NCI-H774 (cell line): ENCODE results near the gene VSIG10L.

Experiments
- DNase-seq: peaks from one replicate; lab custom pipeline; 2025; lab: John Stamatoyannopoulos, UW

The VSIG10L gene

DNA sequence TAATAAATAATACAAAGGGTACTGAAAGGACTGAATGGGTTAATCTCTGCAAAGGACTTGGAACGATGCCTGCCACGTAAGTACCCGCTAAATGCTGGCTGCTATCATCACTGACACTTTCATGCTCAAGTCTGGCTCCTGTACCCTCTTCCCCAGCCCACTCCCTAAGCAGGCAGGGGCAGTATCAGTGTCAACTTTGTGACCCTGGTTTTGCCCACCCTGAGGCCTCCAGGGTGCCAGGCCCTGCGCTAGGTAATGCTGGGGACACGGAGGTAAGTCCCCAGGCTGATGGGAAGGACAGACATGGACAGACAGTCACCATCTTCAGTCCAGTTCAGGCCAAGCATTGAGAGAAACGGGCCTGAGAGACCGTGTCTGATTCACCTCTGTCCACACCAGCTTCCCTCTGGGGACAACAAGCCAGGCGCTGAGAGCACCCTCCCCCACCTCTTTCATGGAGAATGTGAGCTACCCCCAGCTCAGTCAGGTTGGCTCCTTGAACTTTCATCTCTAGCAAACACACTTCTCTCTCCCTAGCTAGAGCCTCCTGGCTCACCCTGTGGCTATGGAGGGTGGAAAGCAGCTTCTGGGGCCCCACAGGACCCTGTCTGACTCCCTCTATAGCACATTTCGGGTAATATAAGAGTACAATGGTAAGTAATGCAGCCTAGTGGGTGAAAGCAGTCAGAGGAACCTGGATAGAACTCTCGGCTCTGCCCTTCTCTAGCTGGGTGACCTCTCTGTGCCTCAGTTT, 23.4 kb upstream of the VSIG10L start:
- DNase-seq = no peak

- no peak for DNase-seq
Observed at GRCh38 chr19:51364200-51365106, 22.5 kb upstream of the VSIG10L start.

DNA sequence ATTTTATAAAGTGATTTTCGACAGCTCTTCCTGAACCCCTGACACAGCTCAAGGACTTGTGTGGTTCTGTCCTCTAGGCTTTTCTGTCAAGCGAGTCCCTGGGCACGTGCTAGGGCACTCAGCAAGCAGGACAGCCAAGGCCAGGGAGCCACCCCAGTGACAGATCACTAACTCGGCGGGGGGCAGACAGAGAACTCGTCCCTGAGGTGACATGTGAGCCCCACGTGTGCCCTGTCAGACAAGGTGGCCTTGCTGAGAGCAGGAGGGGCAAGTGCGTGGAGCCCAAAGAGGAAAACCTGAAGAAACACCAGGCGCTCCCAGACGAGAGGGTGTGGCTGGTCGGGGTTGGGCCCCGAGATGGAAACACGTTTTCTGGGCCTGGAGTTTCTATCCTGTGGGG, 19.3 kb upstream of the VSIG10L start:
- DNase-seq = no peak

DNA sequence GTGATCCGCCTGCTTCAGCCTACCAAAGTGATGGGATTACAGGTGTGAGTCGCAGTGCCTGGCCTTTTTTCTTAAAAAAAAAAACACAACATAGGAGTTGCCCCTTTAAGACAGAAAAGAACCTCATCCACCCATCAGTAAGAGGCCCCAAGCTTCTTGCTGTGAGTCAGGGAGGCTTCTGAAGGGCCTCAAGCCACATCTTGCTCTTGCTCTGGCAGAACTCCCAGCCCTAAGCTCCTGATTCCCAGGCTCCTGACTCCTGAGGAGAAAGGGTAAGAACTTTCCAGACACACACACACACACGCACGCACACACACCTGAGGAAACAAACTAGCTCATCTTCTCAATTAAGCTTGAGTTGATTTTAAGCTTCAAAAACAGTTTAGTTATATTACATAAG, 17.4 kb upstream of the VSIG10L start:
- no peak for DNase-seq

GRCh38 chr19:51357952-51358351, 16.0 kb upstream of the VSIG10L start:
- no peak for DNase-seq

- no peak for DNase-seq
Observed at GRCh38 chr19:51356159-51356801, 14.3 kb upstream of the VSIG10L start.

- no peak for DNase-seq
Observed at GRCh38 chr19:51354742-51355148, 12.8 kb upstream of the VSIG10L start.

DNA sequence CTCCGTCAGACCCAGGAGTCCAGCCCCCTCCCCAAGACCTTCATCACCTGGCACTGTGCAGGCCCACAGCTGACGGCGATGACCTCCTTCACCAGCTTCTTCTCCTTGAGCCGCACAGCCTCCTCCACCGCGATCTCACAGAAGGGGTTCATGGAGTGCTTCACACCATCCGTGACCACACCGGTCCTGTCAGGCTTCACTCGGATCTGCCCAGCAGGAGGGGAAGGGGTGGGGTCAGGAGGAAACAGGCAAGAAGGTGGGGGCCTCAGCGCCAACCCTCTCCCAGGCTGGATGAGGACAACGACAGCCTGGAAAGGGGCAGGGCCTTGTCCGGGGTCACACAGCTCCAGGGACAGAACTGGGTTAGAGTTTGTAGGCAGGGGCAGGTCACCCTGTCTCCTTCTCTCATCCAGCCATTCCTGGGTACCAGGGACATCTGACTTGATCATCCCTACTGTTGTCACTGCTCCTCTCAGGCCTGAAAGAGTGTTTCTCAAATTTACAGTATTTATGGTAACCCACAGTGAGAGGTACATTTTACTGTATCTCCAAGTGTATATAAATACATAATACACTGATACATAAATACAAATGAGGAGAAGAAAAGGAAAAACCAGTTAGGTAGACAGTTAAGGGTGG, 12.3 kb upstream of the VSIG10L start:
- no peak for DNase-seq

GRCh38 chr19:51352783-51353360, 10.9 kb upstream of the VSIG10L start:
- no peak for DNase-seq

DNA sequence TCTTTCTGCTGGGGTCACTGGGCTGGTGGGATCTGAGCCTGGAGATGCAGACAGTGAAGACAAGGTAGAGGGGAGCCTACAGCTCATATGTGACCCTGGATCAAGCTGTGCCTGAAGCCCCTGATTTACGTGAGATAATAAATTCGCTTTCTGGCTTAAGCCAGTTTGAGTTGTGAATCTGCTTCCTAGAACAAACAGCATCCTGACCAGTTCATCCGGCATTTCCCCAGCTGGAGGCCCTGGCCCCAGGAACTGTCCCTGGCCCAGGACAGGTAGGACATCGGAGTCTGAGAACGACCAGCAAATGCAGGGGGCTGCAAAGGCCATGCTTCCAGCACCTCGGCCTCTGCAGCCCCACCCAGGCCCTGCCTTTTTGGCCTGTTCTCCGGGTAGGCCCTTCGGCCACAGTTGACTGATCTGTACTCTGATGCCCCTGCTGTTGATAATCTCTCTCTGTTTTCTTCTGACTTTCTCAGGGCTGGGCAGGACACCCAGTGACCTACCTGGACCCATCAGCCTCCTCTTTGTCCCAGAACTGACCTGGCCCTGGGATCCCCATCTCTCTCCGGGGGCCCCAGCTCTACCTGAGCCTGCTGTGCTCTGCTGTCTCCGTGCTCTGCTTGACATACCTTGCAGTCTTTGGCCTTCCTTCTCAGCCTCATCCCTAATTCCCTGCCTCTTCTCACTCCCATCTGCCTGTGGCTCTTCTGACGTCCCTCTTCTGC, 9.5 kb upstream of the VSIG10L start:
- no peak for DNase-seq

DNA sequence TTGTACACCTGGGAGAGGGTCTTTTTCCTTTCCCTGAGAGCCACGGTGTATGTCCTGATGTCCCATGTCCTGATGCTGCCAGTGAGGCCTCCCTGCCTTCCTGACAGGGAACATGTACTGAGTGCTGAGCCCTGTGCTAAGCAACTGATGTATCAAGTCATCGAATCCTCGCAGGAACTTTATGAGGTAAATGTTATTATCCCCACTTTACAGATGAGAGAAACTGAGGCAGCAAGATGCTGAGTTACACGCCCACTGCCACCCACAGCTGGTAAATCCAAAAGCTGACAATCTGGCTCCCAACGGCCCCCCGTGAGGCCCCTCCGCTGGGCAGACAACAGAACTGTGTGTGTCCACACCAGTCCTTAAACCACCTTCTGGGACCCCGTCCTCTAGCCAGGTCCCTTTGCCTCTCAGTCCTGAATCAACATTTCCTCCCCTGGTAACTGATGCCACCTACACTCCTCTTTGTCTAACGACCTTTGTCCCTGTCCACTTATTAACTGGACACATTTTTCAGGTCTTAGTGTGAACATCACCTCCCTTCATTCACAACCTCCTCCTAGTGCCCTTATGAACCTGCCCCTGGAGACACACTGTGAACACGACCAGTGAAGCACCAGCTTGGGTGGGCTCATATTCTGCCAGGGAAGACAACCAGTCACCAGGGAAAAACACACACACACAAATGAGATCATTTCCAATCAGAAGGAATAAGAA, 5.4 kb upstream of the VSIG10L start:
- no peak for DNase-seq

DNA sequence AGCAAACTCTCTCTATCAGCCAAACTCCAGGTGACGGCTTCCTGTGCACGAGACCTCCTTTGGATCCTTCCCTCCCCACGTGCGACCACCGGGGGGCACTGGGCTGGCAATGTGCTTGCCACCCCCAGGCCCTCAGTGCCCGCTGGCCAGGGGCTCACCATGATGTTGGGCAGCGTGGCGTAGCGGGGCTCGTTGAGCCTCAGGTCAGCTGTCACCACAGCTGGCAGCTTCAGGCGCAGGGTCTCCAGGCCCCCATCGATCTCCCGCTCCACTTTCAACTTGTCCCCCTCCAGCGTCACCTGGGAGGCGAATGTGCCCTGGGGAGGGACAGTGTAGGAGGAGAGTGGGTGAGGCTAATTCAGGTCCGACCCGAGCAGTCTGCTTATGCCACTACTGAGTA, 4.8 kb upstream of the VSIG10L start:
- DNase-seq = no peak

GRCh38 chr19:51345076-51345620, 3.2 kb upstream of the VSIG10L start:
- no peak for DNase-seq

GRCh38 chr19:51342631-51343569, 961 bp upstream of the VSIG10L start:
- DNase-seq = no peak

GRCh38 chr19:51341066-51341465, 873 bp downstream of the VSIG10L start:
- DNase-seq = no peak

- DNase-seq = peak; percentile 90
Observed at GRCh38 chr19:51339687-51340656, 2.0 kb downstream of the VSIG10L start.

DNA sequence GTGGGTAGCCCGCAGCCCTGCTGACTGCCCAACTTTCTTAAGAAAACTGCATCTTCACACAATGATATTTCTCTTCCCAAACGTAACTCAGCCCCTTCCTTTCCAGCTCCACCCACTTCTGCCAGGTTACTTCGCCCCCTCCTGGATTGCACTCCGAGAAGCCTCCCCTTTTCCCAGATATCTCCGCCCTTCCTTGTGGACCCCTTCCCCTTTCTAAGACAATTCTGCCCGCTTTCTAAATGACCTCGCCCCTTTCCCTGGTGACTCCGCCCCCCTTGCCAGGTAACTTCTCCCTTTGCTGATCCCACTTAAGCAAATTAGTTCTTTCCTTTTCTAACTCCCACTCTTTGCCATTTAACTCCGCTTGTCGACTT, 2.6 kb downstream of the VSIG10L start:
- DNase-seq = no peak
